Head of caudate nucleus (tissue), 42 donors: ENCODE data around the gene RAB1B.
A peak's percentile ranks its signal among the peaks of the same experiment; 100 is the strongest.
"Not testable (repeated sequence)": the region's sequence is repeated elsewhere in the genome, so short reads cannot be mapped to it uniquely, and the experiment has no call there.

Source experiments
- DNase-seq, 42 donors: peaks; one replicate each; pipeline versions ENCODE4 v3.0.0 to v3.0.0-alpha.2; 2020 to 2021; ENCODE audit warnings: mixed read lengths in 7 of 42
- intact Hi-C: fragments of 100-400 bp; cut with DNase I; formaldehyde crosslinking; loops from one replicate; pipeline ENCODE4 v1.15.0; 2022

Gene RAB1B

DNA sequence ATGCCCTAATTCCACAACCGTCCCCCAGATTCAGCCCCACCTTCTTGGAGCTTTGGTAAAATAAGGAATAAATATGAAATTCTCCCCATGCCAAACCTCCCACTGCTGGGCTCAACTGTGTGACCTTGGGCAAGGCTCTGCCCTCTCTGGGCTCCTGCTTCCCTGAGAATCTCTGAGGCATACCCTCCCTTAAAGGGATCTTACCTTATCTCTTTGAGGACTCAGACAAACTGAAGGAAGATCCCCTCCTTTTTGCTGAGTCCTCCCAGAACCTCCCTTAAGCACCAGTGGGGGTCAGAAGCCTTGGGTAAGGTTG is 45.7 kb downstream of the RAB1B start:
- intact Hi-C loops: no loop called here
- DNase-seq: no peak

DNA sequence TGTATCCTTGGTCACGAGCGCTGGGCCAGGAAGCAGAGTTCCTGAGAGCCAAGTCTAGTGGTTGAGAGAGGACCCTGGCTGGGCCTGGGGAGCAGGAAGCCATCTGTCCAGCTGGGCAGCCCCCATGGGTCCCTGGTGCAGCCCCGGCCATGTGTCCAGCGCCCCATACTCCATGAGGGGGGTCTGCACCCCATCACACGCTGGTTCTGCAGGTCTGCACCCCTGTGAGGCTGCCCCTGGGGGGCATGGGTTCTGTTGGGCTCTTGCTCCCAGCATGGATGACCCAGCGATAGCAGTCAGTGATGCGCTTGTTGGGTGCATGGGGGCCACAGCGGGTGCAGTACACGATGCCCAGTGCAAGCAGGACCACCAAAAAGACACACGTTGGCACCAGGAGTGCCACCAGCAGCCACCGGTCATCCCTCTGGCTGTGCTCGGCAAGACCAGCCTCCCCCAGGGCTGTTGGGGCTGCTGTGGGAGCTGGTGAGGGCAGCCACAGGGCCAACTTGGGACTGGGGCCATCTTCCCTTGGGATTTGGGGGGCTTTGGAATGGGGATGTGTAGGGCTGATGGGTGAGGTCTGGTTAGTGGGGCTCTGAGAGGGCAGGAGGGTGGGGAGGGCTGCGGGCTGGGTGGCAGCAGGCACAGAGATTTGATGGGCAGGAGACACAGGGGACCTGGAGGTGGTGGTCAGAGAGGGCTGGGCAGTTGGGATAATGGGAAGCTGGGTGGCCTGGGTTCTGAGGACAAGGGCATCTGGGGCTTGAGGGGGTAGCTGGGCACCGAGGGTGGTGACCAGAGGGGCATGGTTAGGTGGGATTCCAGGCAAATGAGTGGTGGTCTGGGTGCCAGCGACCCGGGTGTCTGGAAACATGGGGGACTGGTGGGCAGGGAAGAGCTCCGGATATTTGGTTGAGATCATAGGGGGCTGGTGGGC is 46.4 kb downstream of the RAB1B start:
- DNase-seq: peak in 1 of 42 donors; percentile 3
- intact Hi-C loops: no loop called here

DNA sequence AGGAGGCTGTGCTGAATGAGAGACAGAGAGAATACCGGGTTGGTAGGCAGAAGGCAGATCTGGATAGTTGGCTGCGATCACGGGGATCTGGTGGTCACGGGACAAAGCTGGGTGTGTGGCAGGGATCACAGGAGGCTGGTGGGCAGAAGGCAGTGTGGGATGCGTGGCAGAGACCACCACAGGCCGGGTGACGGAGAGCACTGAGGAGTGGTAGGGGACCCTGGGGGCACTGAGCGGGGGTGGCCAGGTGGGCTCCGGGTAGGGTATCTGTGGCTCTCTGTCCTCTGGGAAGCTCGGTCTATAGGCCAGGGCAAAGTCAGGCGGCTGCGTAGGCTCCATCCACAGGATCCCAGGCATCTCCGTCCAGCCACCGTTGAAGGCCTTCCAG is 47.1 kb downstream of the RAB1B start:
- intact Hi-C loops: no loop called here
- no peak for DNase-seq

DNA sequence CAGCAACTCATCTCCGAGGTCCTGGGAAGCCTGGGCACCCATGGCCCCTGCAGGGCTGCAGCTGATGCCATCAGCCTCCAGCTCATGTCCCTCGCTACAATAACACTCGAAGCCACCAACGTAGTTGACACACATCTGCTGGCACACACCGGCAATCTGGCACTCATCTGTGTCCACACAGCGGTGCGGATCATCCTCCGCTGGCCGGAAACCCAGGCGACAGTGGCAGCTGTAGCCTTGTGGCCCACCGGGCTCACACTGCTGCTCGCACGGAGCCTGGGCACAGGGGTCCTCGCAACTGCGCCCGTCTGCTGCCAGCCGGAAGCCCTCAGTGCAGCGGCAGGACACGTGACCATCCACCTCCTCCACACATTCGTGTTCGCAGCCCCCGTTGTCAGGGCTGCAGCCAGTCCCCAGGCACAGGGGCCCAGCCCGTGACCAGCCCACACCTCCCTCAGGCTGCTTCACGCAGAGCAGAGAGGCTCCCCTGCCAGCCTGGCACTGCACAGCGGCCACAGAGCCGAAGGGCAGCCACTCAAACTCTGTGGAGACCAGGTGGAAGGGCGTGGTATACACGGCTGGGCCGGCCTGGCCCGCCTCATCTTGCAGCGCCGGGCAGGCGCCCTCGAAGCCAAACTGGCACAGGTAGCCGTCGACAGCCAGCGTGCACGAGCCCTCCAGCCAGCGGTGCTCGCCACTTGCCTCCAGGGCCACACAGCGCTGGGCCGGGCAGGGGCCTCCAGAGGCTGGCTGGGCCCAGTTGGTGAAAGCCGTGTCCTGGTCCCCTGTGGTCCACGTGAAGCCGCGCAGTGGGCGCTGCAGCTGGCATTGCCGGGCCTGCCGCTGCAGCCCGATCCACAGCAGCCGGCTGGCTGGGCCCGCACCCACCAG is 47.7 kb downstream of the RAB1B start:
- intact Hi-C loops: no loop called here
- DNase-seq: no peak

DNA sequence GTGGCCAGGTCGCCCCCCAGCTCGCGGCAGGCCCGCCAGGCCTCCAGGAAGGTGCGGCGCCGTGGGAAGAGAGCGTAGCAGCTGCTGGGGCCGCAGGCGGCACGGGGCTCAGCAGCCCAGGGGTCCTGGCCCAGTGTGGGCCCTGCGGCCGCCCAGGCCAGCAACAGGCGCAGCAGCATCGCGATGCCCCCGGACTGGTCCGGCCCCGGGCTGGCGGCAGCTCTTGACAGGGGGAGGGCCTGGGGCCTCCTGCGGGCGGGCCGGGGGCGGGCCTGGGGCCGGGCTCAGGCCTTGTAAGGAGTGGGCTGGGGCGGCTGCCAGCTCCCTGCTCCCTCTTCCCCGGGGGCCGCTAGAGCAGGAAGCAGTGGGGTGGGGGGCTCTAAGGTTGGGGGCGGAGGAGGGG is 48.4 kb downstream of the RAB1B start, which contains the start of gene CD248:
Gene CD248 (minus strand): TSS at position 196 of the 403 bp plus-strand sequence. CDS start 17 bp downstream, at position 179.
- peak in 2 of 42 donors; percentile 28 to 45 for DNase-seq
- intact Hi-C loops: no loop called here

DNA sequence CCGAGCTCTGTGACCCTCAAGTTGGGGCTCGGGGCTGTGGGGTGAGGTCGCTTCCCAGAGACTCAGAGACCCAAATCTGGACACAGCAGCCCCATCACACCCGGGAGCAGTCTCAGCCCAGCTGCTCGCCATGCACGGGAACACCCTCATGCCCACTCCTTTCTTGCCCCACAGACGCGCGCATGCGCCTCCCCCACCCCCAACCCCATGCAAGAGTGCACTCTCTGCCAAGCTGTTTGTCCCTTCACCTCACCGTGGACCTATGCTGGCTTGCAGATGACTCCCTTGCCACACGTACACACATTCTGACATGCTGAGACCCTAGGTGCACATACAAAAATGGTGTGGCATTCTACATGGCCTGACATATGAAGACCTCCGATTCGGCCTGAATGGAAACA is 48.9 kb downstream of the RAB1B start:
- intact Hi-C loops: no loop called here
- DNase-seq: no peak

DNA sequence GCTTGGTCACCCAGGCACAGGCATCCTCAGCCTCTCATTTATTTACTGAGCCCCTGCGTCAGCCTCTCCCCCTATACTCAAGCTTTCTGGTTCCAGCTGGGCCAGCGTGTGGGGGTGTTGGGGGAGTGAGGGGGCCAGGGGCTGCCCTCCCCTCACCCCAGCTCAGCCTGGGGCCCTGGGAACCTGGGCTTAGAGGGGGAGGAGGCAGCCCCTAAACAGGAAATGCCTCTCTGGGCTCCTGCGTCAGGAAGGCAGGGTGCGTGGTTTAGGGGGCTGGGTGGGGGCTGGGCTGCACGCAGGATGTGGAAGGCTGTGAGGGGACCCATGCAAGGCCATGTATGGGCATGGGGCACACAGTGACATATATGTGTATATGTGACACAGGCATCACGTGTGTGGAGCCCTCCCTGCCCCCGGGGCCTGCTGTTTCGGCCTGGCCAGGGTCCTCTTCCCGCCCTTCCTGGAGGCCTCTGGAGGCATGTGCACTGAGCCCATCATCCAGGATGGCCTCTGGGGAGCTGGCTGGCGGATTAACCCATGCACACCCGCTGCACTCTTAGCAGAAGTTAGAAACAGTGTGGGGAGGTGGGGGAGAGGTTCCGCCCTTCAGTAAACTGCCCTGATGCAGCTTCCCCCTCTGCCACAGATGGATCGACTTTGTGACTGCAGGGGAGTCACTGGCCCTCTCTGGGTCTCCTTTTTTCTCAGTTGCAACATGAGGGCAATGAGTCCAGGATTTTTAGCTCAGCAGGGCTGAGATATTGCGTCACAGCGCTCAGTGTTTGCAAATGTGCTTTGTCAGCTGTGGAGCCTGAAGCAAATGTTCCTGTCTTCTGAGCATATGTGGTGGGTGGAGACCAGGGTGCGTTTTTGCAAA is 49.5 kb downstream of the RAB1B start:
- intact Hi-C loops: no loop called here
- DNase-seq: peak in 21 of 42 donors; percentile 23 to 74 (median 49)

DNA sequence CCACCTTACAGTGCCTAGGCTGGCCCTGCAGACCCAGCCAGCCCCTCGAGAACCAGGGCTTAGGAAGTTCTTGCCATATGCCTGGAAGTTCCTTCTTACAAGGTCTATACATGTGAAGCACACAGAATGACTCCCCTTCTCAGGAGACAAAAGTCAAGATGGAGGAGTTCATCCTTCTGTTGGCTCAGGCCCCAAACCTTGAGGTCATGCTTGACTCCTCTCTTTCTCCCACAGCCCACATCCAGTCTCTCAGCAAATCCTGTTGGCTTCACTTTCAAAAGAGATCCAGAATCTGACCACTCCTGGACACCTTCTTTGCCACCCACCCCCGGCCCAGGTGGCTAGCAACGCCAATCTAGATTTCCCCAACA is 50.1 kb downstream of the RAB1B start:
- DNase-seq: no peak
- intact Hi-C loops: no loop called here

DNA sequence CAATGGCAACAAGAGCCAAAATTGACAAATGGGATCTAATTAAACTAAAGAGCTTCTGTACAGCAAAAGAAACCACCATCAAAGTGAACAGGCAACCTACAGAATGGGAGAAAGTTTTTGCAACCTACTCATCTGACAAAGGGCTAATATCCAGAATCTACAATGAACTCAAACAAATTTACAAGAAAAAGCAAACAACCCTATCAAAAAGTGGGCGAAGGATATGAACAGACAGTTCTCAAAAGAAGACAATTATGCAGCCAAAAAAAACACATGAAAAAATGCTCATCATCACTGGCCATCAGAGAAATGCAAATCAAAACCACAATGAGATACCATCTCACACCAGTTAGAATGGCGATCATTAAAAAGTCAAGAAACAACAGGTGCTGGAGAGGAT is 51.9 kb downstream of the RAB1B start:
- DNase-seq, intact Hi-C loops: not testable (repeated sequence)

DNA sequence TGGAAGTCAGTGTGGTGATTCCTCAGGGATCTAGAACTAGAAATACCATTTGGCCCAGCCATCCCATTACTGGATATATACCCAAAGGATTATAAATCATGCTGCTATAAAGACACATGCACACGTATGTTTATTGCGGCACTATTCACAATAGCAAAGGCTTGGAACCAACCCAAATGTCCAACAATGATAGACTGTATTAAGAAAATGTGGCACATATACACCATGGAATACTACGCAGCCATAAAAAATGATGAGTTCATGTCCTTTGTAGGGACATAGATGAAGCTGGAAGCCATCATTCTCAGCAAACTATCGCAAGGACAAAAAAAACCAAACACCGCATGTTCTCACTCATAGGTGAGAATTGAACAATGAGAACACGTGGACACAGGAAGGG is 52.3 kb downstream of the RAB1B start:
- DNase-seq, intact Hi-C loops: not testable (repeated sequence)

DNA sequence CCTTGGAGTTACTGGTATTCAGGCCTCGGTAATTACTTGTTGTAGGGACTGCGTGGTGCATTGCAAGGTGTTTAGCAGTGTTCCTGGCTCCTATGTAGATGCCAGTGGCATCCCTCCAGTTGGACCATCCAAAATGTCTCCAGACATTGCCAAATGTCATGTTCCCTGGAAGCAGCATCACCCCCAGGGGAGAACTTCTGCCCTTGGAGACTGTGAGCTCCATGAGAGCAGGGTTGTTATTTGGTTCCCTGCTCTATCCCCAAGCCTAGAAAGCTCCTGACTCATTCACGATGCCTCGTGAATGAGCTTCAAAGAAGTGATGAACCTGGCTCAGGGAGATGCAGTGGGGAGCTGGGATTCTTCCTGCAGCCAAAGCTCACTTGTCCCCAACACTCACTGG is 53.2 kb downstream of the RAB1B start:
- intact Hi-C loops: no loop called here
- DNase-seq: no peak

DNA sequence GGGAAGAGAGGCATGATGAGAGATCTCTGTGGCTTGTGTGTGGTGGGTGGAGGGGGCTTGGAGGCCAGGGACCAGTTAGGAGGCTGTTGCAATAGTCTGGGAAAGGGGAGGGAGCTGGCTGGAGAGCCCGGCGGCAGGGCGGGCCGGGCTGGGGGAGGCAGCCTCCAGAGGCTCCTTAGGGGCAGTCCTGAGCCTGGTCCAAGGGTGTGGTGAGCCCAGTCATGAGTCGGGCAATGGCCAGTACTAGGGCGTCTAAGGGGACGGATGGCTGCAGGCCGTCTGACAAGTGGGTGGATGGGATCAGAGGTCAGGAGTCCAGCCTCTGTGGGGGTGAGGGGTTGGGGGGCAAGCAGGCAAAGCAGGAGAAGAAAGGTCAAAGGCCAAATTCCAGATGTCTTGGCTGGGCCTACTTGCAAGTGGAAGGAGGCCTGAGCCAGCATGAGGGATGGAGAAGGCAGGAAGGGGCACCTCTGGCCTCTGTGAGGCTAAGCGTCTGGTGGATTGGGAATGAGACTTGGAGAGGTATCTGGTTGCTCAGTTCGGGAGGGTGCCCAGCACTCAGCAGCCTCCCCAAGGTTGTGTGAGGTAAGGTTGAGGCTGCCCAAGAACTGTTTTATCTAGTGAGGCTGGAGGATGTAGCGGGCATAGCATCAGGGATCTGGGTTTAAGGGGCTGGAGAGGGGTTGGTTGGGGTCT is 54.4 kb downstream of the RAB1B start:
- no peak for DNase-seq
- intact Hi-C loops: no loop called here

DNA sequence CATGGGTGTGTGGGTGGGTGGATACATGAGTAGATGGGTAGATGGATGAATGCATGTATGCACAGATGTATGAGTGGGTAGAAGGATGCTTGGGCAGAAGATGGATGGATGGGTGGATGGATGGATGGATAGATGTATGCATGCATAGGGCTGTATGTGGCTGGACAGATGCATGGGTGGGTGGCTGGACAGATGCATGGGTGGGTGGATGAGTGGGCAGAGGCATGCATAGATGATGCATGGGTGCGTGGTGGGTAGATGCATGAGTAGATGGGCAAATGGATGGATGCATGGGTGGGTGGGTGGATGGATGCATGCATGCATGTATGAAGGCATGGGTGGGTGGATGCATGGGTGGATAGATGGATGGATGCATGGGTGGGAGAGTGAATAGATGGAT is 55.2 kb downstream of the RAB1B start:
- no peak for DNase-seq
- intact Hi-C loops: no loop called here

DNA sequence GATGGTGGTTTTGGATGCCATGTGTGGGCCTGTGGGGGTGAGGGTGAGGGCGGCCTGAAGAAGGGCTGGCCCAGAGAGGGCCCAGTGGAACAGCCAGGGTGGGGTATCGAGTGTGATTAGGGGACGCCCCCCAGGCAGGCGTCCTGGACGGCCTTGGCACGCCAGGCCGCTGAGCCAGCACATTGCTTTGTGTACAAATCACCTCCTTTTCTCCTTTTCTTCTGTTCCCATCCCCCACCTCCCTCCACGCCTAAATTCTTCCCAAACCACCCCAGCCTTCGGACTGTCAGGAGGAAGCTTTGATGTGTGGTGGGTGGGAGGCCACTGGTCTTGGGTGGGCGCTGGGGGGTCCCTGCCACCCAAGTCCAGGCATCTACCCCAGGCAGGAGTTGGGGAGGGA is 56.2 kb downstream of the RAB1B start:
- DNase-seq: no peak
- intact Hi-C loops: no loop called here

DNA sequence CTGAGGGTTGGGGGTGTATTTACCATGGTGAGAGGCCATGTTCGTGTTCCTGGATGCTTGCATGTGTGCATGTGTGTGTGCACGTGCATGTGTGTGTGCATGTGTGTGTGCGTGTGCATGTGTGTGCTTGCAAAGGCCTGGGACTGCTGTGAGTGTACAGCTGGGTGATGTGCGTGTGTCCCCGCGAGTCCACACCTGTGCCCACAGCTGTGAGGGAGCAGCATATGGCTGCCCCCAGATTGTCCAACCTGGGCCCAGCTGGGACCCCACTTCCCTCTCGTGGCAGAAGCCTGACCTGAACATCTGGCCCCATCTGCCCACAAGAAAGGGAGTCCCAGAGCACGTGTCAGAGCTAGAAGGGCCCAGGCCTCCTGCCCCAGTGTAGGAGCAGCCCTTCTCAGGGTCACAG is 56.8 kb downstream of the RAB1B start:
- intact Hi-C loops: no loop called here
- DNase-seq: no peak

DNA sequence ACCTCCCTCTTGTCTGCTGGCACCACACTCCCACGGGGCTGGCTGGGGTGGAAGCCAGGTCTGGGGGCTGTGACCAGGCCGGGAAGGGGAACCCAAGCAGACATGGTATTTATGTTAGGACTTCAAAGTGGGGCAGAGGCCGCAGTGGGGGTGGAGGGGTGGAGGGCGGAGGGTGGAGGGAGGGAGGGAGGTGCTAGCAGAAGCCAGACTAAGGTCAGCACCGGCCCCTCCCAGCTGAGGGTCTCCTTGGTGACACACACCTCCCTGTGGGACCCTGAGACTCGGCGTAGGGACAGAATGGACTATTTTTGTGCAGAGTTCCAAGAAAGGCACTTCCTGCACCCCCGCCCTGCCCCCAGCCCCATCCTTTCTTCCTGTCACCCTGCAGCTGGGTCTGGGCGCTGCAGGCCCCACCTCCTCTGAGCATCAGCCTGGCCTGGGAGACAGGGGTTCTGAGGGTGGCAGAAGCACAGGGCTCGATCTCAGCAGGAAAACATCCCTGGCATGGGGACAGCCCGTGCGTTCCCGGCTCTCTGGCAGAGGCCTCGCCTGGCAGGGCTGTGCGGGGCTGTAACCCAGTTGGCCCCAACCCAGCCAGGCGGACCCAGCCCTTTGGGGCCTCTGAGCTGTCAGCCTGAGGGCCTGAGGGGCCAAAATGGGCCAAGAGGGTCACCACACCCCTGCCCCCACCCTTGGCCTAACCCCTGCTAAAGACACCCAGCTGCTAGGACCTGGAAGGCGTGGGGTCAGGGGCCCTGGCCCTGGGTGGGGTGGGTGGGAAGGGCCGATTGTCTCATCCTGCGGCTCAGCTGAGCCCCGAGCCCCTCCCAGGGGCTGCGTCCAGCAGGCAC is 58.0 kb downstream of the RAB1B start:
- intact Hi-C loops: no loop called here
- DNase-seq: no peak
